ENCODE measurements around the gene NANOGP8.

The NANOGP8 gene

GRCh38 chr15:35054380-35054779, 30.7 kb downstream of the NANOGP8 start:
- no peak overlapping the region for H3K27ac Mint-ChIP-seq
- peaks cover 7% of the 10 kb centered on the region for H3K4me1 Mint-ChIP-seq
- H3K36me3 Mint-ChIP-seq = no peaks in the 10 kb centered on the region
- ATAC-seq = no peak
- H3K9me3 Mint-ChIP-seq = no peaks in the 10 kb centered on the region
- H3K27me3 Mint-ChIP-seq = no peaks in the 10 kb centered on the region
- H3K4me3 Mint-ChIP-seq = no peak overlapping the region

- Mint-ChIP-seq H3K4me3 (no peak overlapping the region), H3K4me1 (peaks cover 7% of the 10 kb centered on the region), H3K27me3 (no peaks in the 10 kb centered on the region), H3K36me3 (no peaks in the 10 kb centered on the region), H3K27ac (no peak overlapping the region), H3K9me3 (no peaks in the 10 kb centered on the region)
- no peak for ATAC-seq
Measured at GRCh38 chr15:35047996-35048395, 37.1 kb downstream of the NANOGP8 start.

- Mint-ChIP-seq H3K27me3 (no peaks in the 10 kb centered on the region), H3K27ac (no peak overlapping the region), H3K4me3 (no peak overlapping the region), H3K36me3 (no peaks in the 10 kb centered on the region), H3K4me1 (peaks cover 10% of the 10 kb centered on the region), H3K9me3 (no peaks in the 10 kb centered on the region)
- no peak for ATAC-seq
Measured at GRCh38 chr15:35047528-35047927, 37.6 kb downstream of the NANOGP8 start.

- Mint-ChIP-seq H3K4me1 (peaks cover 10% of the 10 kb centered on the region), H3K9me3 (no peaks in the 10 kb centered on the region), H3K4me3 (peak overlapping the region; percentile 40), H3K36me3 (no peaks in the 10 kb centered on the region), H3K27me3 (no peaks in the 10 kb centered on the region), H3K27ac (peak overlapping the region; percentile 3)
- ATAC-seq = peak; percentile 27
Measured at GRCh38 chr15:35043373-35044095, 41.6 kb downstream of the NANOGP8 start.

- no peaks in the 10 kb centered on the region for H3K27me3 Mint-ChIP-seq
- H3K27ac Mint-ChIP-seq = no peak overlapping the region
- no peaks in the 10 kb centered on the region for H3K36me3 Mint-ChIP-seq
- H3K4me3 Mint-ChIP-seq = no peak overlapping the region
- ATAC-seq = peak; percentile 78
- H3K9me3 Mint-ChIP-seq = no peaks in the 10 kb centered on the region
- peaks cover 10% of the 10 kb centered on the region for H3K4me1 Mint-ChIP-seq
Measured at GRCh38 chr15:35040339-35041255, 44.5 kb downstream of the NANOGP8 start.

GRCh38 chr15:35038626-35039451, 46.3 kb downstream of the NANOGP8 start:
- H3K9me3 Mint-ChIP-seq = no peaks in the 10 kb centered on the region

More at GRCh38 chr15:35038626-35039451, 46.3 kb downstream of the NANOGP8 start:
- no peak for ATAC-seq
- Mint-ChIP-seq H3K4me1 (peaks cover 10% of the 10 kb centered on the region), H3K27me3 (no peaks in the 10 kb centered on the region), H3K36me3 (no peaks in the 10 kb centered on the region), H3K27ac (no peak overlapping the region), H3K4me3 (no peak overlapping the region)
